ENCODE data around the gene OGFRL1.
A peak's percentile ranks its signal among the peaks of the same experiment; 100 is the strongest.

The OGFRL1 gene

GRCh38 chr6:71248878-71249544, 39.6 kb upstream of the OGFRL1 start:
- no peak for DNase-seq
- TF ChIP-seq CTCF (IDR thresholded peaks at IDR 0.05; ENCODE audit: low read depth, low read length) = no peak
- peaks cover 15% of the 10 kb centered on the region for H3K4me1 ChIP-seq

GRCh38 chr6:71250099-71250602, 38.5 kb upstream of the OGFRL1 start:
- Histone ChIP-seq H3K4me1 (peaks cover 22% of the 10 kb centered on the region), H3K9me3 (no peaks in the 10 kb centered on the region), H3K36me3 (no peaks in the 10 kb centered on the region), H3K4me3 (ENCODE audit: low read depth, low read length) (no peak overlapping the region), H3K27me3 (no peaks in the 10 kb centered on the region)
- TF ChIP-seq CTCF (IDR thresholded peaks at IDR 0.05; ENCODE audit: low read depth, low read length) = no peak
- DNase-seq = no peak

More at GRCh38 chr6:71248878-71249544, 39.6 kb upstream of the OGFRL1 start:
- H3K4me3 ChIP-seq (ENCODE audit: low read depth, low read length) = no peak overlapping the region
- no peaks in the 10 kb centered on the region for H3K36me3 ChIP-seq
- no peaks in the 10 kb centered on the region for H3K9me3 ChIP-seq
- H3K27me3 ChIP-seq = no peaks in the 10 kb centered on the region

GRCh38 chr6:71252410-71252809, 36.2 kb upstream of the OGFRL1 start:
- H3K4me3 ChIP-seq (ENCODE audit: low read depth, low read length) = no peak overlapping the region
- H3K27me3 ChIP-seq = no peaks in the 10 kb centered on the region
- TF ChIP-seq CTCF (IDR thresholded peaks at IDR 0.05; ENCODE audit: low read depth, low read length) = no peak
- DNase-seq = no peak
- H3K4me1 ChIP-seq = peaks cover 29% of the 10 kb centered on the region
- H3K9me3 ChIP-seq = no peaks in the 10 kb centered on the region
- H3K36me3 ChIP-seq = no peaks in the 10 kb centered on the region

- no peak for DNase-seq
- Histone ChIP-seq H3K4me3 (ENCODE audit: low read depth, low read length) (no peak overlapping the region), H3K9me3 (no peaks in the 10 kb centered on the region), H3K36me3 (no peaks in the 10 kb centered on the region), H3K27me3 (no peaks in the 10 kb centered on the region), H3K4me1 (peaks cover 29% of the 10 kb centered on the region)
- TF ChIP-seq CTCF (IDR thresholded peaks at IDR 0.05; ENCODE audit: low read depth, low read length) = no peak
Observed at GRCh38 chr6:71252960-71253359, 35.7 kb upstream of the OGFRL1 start.

GRCh38 chr6:71254323-71254722, 34.3 kb upstream of the OGFRL1 start:
- no peak for TF ChIP-seq CTCF (IDR thresholded peaks at IDR 0.05; ENCODE audit: low read depth, low read length)
- H3K36me3 ChIP-seq = no peaks in the 10 kb centered on the region
- peaks cover 25% of the 10 kb centered on the region for H3K4me1 ChIP-seq
- H3K4me3 ChIP-seq (ENCODE audit: low read depth, low read length) = no peak overlapping the region
- DNase-seq = peak; percentile 87
- H3K27me3 ChIP-seq = no peaks in the 10 kb centered on the region
- H3K9me3 ChIP-seq = no peaks in the 10 kb centered on the region

GRCh38 chr6:71258078-71258866, 30.3 kb upstream of the OGFRL1 start:
- no peak for TF ChIP-seq CTCF (IDR thresholded peaks at IDR 0.05; ENCODE audit: low read depth, low read length)
- Histone ChIP-seq H3K27me3 (no peaks in the 10 kb centered on the region), H3K4me3 (ENCODE audit: low read depth, low read length) (no peak overlapping the region), H3K36me3 (no peaks in the 10 kb centered on the region), H3K9me3 (no peaks in the 10 kb centered on the region), H3K4me1 (peaks cover 28% of the 10 kb centered on the region)
- DNase-seq = no peak
